GM12891 (cell line): ENCODE results near the gene MEGF6.

Experiments
- DNase-seq: peaks from one replicate; pipeline ENCODE4 v3.0.0; 2011; ENCODE audit warnings: low spot score; ENCODE audit not compliant: insufficient read length
- FAIRE-seq: peaks from 2 replicates; lab custom pipeline; 2011; peaks lifted over from hg19 to GRCh38; lab: Jason Lieb, UNC
- PAX5 ChIP-seq: IDR thresholded peaks from 2 replicates; pipeline ENCODE4 v1.6.1; 2011; ENCODE audit warnings: low read length, moderate library complexity, mild to moderate bottlenecking; ENCODE audit not compliant: insufficient read depth, severe bottlenecking
- POLR2A ChIP-seq: IDR thresholded peaks from 2 replicates; pipeline ENCODE4 v1.6.1; 2011; ENCODE audit warnings: low read depth, low read length, control low read depth
- POLR2AphosphoS5 ChIP-seq: IDR thresholded peaks from 2 replicates; pipeline ENCODE4 v1.6.1; 2011; ENCODE audit warnings: low read depth, low read length, control low read depth
- POU2F2 ChIP-seq: IDR thresholded peaks from 2 replicates; pipeline ENCODE4 v1.6.1; 2011; ENCODE audit warnings: low read depth, mild to moderate bottlenecking, control low read depth, low read length, moderate library complexity
- SPI1 ChIP-seq: IDR thresholded peaks from 2 replicates; pipeline ENCODE4 v1.6.1; 2011; ENCODE audit warnings: low read depth, low read length, control low read depth
- TAF1 ChIP-seq: IDR thresholded peaks from 2 replicates; pipeline ENCODE4 v1.6.1; 2011; ENCODE audit warnings: low read depth, low read length, control low read depth

Gene MEGF6

GRCh38 chr1:3638676-3639075 is 27.4 kb upstream of the MEGF6 start:
- no peak for TF ChIP-seq POLR2A
- peak; percentile 95 for TF ChIP-seq POU2F2
- DNase-seq (no peak), FAIRE-seq (no peak)

GRCh38 chr1:3638027-3638426 is 26.7 kb upstream of the MEGF6 start:
- DNase-seq, result no peak
- no peak for FAIRE-seq
- TF ChIP-seq PAX5 (no peak), SPI1 (no peak), TAF1 (no peak), POLR2A (no peak), POU2F2 (no peak), POLR2AphosphoS5 (no peak)

- TF ChIP-seq TAF1, result no peak
- no peak for TF ChIP-seq SPI1
- TF ChIP-seq POU2F2, result no peak
- no peak for TF ChIP-seq POLR2AphosphoS5
- no peak for TF ChIP-seq POLR2A
- TF ChIP-seq PAX5, result no peak
- no peak for FAIRE-seq
- no peak for DNase-seq
These were observed 25.2 kb upstream of the MEGF6 start for GRCh38 chr1:3636531-3636930.

DNA sequence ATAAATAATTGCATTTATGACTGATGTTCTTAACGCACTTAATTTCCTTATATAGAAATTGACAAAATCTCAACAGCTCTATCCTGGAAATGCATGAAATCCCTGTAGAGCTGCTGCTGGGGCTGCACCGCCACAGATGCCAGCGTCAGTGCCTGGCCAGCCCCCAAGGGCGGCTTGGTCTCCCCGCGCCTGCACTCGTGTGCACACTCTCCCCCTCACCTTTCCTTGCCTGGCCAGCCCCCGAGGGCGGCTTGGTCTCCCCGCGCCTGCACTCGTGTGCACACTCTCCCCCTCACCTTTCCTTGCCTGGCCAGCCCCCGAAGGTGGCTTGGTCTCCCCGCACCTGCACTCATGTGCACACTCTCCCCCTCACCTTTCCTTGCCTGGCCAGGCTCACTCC is 24.8 kb upstream of the MEGF6 start:
- TF ChIP-seq POLR2AphosphoS5 (no peak), POU2F2 (no peak), TAF1 (no peak), PAX5 (no peak), SPI1 (no peak), POLR2A (no peak)
- FAIRE-seq (no peak), DNase-seq (no peak)

- DNase-seq (no peak), FAIRE-seq (no peak)
- TF ChIP-seq POU2F2 (no peak), SPI1 (no peak)
These were observed 22.9 kb upstream of the MEGF6 start for GRCh38 chr1:3634059-3634800.

DNA sequence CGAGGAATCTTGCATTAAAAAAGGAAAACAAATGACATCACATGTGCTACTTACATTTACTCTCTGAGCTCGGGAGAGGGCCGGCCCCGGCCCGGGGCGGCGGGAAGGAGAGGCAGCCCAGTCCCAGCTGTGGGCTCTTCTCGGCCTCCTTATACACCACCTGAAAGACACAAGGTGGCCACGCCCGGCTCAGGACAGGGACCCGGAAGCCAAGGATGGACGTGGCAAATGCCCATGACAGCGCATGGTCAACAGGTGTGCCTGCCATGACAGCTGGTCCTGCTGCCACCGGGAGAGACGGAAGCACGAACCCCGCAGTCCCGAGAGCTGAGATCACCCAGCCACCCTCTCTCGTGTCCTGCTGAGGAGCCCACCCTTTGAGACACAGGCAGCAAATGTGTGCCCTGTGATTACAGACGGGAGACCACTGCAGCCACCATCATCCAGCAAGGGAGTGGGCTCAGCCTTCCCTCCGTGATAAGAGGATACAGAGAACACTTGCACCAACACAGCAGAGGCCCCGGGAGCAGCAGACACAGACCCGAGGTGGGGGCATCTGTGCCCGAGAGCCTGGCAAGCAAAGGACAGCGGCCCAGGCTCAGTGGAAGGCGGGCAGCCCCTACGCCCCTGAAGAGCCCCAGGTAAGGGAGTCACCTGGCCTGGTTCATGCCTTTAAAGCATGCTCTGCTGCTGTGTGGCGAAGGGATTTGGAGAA is 22.2 kb upstream of the MEGF6 start:
- no peak for DNase-seq
- TF ChIP-seq POU2F2, result no peak
- FAIRE-seq, result no peak

- no peak for FAIRE-seq
- DNase-seq, result no peak
- no peak for TF ChIP-seq SPI1
- TF ChIP-seq PAX5, result no peak
- no peak for TF ChIP-seq POU2F2
- no peak for TF ChIP-seq POLR2A
- TF ChIP-seq POLR2AphosphoS5, result no peak
- no peak for TF ChIP-seq TAF1
These were observed 21.5 kb upstream of the MEGF6 start for GRCh38 chr1:3632716-3633343.

DNA sequence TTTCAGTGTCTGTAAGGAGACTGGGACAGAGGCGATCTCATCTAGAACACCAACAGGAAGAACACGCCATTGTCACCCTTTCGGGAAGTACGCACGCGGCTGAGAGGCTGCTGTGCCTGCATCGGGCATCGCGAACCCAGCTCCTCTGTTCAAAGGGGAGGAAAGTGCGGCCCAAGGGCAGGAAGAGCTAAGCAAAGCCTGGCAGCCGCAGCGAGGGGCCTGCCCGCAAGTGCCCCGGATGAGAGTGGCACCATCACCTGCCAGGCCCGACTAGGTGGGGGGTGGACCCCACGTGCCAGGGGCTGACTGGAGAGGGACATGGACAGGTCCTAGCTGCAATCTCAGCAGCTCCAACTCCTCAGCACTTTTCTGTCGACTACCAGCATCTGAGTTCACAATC is 21.0 kb upstream of the MEGF6 start:
- no peak for DNase-seq
- TF ChIP-seq TAF1 (no peak), POLR2A (no peak), SPI1 (no peak), POU2F2 (no peak), PAX5 (no peak), POLR2AphosphoS5 (no peak)
- FAIRE-seq, result no peak

DNA sequence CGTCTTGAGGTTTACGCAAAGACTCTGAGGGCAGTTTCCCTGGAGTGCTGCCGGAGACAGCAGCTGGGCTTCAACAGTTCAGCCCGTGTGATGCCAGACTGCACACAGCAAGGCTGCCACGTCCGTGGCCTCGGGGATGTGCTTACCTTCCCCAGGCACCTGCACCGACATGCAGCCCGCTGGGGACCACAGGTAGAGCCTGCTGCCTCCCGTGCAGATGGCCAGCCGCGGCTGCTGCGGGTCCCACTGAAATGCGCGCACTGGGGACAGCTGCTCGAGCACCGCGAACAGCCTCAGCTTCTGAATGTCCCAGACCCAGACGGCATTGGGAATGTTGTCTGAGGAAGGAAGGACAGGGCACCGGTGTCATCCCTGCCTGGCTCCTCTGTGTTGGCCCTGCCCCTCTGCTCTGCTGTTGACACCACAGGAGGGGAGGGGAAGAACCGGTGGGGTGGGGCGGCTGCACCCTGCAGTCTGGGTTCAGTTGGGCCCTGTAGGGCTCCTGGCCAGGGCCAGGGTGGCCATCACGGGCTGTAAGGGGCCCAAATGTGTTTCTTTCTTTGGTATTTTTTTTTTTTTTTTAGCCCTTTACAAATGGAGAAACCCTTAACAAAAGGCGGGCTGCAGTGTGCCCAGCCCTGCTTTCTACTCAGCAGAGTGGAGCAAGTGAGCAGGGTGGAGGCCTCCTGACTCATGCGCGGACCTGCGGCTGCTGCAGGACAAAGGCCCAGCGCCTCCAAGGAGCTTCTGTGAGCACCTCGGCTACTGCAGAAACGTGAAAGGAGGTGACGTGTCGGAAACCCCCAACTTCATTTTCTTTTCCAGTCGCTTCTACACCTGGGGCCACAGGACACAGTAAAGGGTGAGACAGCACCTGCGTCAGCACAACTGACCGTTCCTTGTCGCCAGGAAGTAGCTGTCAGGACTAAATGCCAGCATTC is 20.3 kb upstream of the MEGF6 start:
- no peak for TF ChIP-seq POU2F2
- TF ChIP-seq SPI1, result no peak
- FAIRE-seq, result no peak
- DNase-seq, result no peak
